Activated effector memory CD4-positive, alpha-beta T cell treated with anti-CD3 and anti-CD28 coated beads, Interleukin-2, amount 50 U/mL, for 16 hours (primary cell): ENCODE data around the gene EMC9.
A peak's percentile ranks its signal among the peaks of the same experiment; 100 is the strongest.

Experiments used
- DNase-seq: peaks from one replicate; pipeline ENCODE4 v3.0.0-alpha.2; 2020

EMC9 gene

GRCh38 chr14:24146978-24147760, 5.8 kb upstream of the EMC9 start, which contains the start of gene RNF31:
Gene RNF31, plus strand, starts transcription at chr14:24147498. Its CDS starts 201 bp downstream, at chr14:24147699.
- DNase-seq, result peak; percentile 99

GRCh38 chr14:24146453-24146977, 5.1 kb upstream of the EMC9 start, which contains the start of gene PSME2:
Gene PSME2, minus strand, starts transcription at chr14:24146610. Its CDS starts 29 bp downstream, at chr14:24146581.
- peak; percentile 94 for DNase-seq

GRCh38 chr14:24145690-24146452, 4.5 kb upstream of the EMC9 start:
- no peak for DNase-seq

DNA sequence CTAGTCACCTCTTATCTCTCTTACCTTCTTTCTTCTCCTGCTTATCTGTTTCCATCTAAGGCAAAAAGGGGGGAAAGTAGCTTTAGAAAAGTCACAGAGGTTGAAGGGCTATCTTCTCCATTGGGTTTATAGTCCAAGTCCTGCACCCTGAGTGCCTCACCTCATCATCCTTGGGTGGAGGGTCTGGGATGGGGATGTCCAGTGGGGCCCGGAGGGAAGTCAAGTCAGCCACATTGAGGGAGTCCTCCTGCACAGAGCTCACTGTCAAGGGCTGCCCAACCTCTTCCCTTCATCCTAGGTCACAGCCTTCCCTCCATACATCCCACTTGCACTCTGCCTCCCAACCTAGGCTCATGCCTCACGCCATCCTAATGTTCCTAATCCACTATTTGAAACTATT, 3.8 kb upstream of the EMC9 start:
- DNase-seq, result no peak

DNA sequence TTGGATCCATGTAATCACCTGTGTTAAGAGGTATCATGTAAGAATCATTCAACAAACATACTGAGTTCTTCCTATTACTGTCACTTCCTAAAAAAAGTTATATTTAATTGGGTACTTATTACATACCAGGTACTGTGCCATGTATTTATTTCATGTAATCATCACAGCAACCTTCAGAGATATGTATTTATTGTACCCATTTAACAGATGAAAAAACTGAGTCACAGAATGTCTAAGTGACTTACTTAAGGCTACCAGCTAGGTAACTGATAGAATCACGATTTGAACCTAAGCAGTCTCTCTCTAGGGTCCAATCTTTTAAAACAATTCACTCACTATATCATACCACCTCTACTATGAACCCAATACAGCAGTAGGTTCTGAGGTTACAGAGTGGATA, 3.1 kb upstream of the EMC9 start:
- DNase-seq, result no peak

- no peak for DNase-seq
Measured at GRCh38 chr14:24143511-24143910, 2.1 kb upstream of the EMC9 start.

DNA sequence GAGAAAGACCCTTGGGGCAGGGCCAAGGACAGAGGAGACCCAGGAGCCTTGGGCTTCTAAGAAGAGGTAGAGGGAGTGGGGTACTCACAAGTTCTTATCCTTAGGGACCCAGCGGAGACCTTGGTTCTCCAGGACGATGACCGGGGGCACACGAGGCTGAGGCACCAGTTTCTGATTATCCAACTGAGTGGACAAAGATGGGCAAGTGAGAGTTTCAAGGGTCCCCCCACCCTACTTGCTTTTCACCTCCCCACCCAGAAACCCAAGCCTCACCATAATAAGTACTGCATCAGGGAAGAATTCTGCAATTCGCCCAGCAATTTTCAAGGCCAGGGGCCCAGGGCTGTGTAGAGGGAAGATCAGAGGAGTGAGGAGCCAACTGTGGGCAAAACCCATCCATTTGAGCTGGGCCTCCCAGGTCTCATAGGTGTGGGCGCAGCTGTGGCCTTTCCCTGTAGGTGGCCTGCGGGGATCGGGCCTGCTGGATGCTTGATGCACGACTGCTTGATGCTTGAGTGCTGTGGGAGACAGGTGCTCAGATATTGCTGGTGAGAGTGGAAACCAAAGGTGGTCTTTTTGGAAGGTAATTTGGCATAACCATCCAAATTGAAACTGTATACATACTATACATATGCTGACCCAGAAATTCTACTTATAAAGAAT, 2.0 kb downstream of the EMC9 start:
- no peak for DNase-seq

DNA sequence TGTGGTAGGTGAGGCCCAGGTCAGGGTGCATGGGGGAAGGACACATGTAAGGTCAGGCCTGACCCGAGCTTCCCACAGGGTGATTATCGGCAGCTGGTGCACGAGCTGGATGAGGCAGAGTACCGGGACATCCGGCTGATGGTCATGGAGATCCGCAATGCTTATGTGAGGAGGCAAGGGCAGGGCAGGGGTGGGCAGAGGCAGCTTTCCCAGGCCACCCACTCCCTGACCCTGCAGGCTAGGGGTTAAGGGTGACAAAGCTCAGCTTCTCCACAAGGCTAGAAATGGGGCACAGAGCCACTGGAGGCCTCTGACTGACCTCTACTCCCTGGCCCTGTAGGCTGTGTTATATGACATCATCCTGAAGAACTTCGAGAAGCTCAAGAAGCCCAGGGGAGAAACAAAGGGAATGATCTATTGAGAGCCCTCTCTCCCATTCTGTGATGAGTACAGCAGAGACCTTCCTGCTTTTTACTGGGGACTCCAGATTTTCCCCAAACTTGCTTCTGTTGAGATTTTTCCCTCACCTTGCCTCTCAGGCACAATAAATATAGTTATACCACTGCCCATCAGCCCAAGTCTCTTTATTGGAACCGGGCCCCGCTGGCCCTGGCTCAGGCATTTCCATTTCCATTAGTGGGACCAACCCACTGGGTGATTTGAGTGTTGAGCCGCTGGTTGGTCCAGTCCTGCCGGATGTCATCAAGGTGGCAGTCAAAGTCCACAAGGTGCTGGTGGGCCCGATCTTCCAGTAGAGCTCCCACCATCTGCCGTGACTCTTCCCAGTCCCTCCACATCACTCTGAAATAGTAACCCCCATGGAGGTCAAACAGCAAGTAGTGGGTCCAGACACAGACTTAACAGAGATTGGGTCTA, 2.8 kb downstream of the EMC9 start:
- DNase-seq, result no peak

DNA sequence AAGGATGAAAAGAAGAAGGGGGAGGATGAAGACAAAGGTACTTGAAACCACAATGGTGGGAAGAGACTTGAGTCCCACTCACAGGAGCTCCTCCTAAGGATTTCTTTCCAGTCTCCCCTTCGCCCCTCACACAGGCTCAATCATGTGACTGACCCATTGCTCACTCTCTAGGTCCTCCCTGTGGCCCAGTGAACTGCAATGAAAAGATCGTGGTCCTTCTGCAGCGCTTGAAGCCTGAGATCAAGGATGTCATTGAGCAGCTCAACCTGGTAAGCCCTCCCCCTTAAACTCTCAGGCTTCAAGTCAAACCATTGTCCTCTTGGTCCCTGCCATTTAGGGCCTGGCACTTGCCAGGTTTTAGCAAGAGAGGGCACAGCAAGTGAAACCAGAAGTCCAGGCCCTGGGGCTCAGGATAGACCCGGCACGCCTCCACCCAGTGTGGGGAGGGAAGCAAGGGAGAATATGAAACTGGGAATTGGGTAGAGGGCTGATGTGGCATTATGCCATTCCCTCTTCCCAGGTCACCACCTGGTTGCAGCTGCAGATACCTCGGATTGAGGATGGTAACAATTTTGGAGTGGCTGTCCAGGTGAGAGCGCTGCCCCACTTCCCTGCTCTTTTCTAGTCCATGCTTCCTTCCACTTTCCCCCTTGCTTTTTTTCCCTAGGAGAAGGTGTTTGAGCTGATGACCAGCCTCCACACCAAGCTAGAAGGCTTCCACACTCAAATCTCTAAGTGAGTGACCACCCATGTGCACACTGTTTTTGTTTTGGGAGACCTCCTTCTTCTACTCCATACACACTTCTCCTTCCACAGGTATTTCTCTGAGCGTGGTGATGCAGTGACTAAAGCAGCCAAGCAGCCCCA, 3.6 kb downstream of the EMC9 start:
- no peak for DNase-seq

DNA sequence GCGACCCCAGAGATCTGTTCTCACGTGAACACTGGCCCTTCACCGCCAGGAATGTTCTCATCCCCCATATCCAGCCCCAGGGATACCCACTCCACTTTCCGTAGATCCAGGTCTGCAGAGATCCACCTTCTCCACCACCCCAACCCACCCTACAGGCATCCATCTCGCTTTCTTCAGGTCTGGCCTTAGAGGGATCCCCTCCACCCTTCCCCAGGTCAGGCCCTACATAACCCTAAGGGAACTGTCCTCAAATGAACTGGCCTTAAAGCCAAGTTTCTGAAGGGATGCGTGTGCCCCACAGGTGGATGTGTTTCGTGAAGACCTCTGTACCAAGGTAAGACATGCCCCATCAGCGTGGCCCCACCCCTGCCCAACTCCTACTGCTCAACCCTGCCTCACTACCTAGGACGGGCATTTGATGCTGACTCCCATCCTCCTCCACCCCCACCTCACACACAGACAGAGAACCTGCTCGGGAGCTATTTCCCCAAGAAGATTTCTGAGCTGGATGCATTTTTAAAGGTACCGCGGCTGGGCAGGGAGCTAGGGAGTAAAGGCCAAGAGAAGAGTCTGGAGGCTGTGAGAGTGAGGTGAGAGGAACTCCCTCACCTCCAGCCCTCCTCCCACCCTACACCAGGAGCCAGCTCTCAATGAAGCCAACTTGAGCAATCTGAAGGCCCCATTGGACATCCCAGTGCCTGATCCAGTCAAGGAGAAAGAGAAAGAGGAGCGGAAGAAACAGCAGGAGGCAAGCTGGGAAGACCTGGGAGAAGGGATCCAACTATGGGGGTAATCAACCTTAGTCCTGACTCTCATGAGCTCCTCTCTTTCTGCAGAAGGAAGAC, 4.5 kb downstream of the EMC9 start:
- DNase-seq, result no peak

- DNase-seq, result peak; percentile 97
Measured at GRCh38 chr14:24135834-24136683, 5.3 kb downstream of the EMC9 start, which contains the start of gene PSME1. Gene PSME1, plus strand, starts transcription at chr14:24136194. Its CDS starts 69 bp downstream, at chr14:24136263.

DNA sequence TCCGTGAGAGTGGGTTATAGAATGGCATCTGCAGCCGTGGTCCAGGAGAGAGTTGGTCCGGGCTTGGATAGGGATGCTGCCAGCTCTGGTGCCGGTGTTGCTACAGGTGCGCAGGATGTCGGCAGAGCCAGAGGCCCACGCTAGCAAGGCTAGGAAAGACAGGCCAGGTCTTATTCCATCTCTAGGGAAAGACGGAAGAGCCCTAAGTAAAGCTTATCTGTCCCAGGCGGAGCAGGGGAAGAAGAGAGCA, 5.9 kb downstream of the EMC9 start:
- DNase-seq, result no peak

DNA sequence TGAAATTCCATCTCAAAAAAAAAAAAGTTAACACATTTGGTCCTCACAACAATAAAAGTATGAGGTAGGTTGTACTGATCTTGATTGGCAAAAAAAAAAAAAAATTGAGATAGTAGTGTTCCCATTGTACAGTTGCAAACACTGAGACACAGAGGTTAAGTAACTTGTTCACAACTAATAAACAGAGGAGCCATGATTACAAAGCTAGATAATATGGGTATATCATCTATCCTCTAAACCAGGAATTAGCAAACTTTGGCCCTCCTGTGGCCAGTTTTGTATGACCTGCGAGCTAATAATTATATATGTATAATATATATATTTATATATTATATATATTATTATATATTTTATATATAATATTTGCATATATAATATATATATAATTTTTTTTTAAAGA, 7.7 kb downstream of the EMC9 start:
- DNase-seq, result no peak

- DNase-seq, result no peak
Measured at GRCh38 chr14:24132976-24133375, 8.4 kb downstream of the EMC9 start.

DNA sequence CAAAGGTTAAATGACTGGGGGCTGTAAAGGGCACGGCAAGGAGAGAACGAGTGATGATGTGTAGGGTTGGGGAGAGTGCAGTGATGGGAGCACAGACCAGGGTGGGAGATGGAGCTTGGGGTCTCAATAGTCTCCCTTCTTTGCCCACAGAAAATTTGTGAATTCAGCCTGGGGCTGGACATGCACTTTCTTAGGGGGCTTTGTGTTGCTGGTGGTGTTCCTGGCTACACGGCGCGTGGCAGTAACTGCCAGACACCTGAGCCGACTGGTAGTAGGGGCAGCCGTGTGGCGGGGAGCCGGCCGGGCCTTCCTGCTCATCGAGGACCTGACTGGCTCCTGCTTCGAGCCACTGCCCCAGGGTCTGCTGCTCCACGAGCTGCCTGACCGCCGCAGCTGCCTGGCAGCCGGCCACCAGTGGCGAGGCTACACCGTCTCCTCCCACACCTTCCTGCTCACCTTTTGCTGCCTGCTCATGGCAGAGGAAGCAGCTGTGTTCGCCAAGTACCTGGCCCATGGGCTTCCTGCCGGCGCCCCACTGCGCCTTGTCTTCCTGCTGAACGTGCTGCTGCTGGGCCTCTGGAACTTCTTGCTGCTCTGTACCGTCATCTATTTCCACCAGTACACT, 9.2 kb downstream of the EMC9 start:
- peak; percentile 73 for DNase-seq

DNA sequence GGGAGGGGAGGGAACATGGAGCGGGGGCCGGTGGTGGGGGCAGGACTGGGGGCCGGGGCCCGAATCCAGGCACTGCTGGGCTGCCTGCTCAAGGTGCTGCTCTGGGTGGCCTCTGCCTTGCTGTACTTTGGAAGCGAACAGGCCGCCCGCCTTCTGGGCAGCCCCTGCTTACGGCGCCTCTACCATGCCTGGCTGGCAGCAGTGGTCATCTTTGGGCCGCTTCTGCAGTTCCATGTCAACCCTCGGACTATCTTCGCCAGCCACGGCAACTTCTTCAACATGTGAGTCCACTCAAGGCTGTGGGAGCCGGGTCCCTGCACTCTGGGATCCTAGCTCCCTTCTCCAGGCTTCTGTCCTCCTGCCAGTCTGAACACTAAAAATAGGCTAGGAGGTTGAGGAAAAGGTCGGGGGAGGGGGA, 9.8 kb downstream of the EMC9 start:
- peak; percentile 57 for DNase-seq

DNA sequence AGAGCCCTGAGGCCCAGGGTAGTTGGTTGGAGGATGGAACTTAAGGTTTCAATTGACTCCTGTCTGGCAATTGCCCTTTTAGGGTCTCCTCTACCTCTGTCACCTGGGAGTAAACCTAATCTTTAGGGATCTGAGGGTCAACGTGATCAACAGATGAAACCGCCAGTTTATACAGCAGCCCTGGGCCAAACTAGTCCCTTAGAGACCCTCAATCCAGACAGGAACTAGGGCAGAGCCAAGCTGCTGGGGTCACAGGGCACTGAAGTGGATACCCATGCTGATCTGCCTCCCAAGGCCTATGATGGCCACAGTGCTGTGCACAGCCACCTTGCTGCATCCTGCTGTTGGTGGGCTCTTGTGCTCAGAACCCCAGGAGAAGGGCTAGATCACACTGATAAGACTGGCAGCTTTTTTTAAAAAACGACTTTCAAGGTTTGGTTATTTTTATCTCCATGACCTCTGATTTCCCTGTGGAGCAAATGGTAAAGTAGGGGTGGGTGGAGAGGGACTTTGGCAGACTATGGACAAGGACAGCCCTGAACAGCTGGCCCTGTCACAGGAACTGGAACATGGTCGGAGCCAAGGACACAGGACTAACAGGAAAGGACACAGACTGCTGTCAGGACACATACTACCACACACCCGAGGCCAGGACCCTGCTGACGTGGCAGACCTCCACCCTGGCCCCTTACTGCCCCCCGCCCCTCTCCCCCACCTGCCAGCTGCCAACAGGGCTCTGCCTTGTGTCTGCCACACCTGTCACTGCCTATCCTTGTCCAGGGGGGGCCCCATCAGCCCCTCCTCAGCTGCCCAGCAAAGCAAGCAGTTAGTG, 10.5 kb downstream of the EMC9 start:
- peak; percentile 31 for DNase-seq

DNA sequence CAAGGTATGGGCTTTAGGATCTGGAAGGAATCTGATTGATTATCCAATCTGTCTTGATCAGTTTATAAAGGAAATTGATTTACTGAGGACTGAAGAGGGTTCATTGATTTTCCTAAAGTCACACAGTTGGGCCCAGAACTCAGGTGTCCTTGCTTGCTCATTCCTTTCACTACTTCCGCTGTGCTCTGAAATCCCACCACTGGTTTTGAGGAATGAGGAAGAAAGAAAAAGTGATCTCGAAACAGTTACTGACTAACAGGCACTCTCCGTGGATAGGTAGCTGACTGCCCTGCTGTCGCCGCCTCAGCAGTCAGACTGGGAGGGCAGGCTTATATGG, 11.0 kb downstream of the EMC9 start, which contains the start of gene FITM1:
Gene FITM1, plus strand, starts transcription at position 280 of the 337 bp plus-strand sequence. CDS start 905 bp downstream, outside the sequence.
- DNase-seq, result no peak
